ENCODE data around the gene CLEC16A.

CLEC16A gene

GRCh38 chr16:11051430-11051829 lies 107.1 kb downstream of the CLEC16A start:
- H3K27ac ChIP-seq (ENCODE audit: low read length) = peak overlapping the region; percentile 97
- TF ChIP-seq, protein P1, sequence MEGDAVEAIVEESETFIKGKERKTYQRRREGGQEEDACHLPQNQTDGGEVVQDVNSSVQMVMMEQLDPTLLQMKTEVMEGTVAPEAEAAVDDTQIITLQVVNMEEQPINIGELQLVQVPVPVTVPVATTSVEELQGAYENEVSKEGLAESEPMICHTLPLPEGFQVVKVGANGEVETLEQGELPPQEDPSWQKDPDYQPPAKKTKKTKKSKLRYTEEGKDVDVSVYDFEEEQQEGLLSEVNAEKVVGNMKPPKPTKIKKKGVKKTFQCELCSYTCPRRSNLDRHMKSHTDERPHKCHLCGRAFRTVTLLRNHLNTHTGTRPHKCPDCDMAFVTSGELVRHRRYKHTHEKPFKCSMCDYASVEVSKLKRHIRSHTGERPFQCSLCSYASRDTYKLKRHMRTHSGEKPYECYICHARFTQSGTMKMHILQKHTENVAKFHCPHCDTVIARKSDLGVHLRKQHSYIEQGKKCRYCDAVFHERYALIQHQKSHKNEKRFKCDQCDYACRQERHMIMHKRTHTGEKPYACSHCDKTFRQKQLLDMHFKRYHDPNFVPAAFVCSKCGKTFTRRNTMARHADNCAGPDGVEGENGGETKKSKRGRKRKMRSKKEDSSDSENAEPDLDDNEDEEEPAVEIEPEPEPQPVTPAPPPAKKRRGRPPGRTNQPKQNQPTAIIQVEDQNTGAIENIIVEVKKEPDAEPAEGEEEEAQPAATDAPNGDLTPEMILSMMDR (IDR thresholded peaks at IDR 0.05; ENCODE audit: borderline replicate concordance, extremely low read depth, low read length, poor library complexity, severe bottlenecking) = no peak
- no peak for TF ChIP-seq EZH2 (IDR thresholded peaks at IDR 0.05; ENCODE audit: borderline replicate concordance, low read depth, low read length, severe bottlenecking)
- DNase-seq (no peak), ATAC-seq (ENCODE audit: insufficient read depth, low read depth) (no peak)
- peak overlapping the region; percentile 53 for H3K9ac ChIP-seq (ENCODE audit: low read depth, low read length)
- no peaks in the 10 kb centered on the region for H4K20me1 ChIP-seq (ENCODE audit: insufficient read depth, low read length)
- H3K4me1 ChIP-seq (ENCODE audit: insufficient read depth, low read length) = peaks cover 98% of the 10 kb centered on the region
- H3K79me2 ChIP-seq (ENCODE audit: insufficient read depth, low read length) = no peaks in the 10 kb centered on the region
- peaks cover 31% of the 10 kb centered on the region for H3K36me3 ChIP-seq (ENCODE audit: insufficient read depth, low read length)
- peak overlapping the region in 1 of 2 experiments; percentile 27; a peak in 2 of 4 replicates for H3K4me3 ChIP-seq (ENCODE audit: low read depth in 1 of 2, low read length in 2 of 2)
- H3K4me2 ChIP-seq (ENCODE audit: insufficient read depth, low read length) = peak overlapping the region; percentile 59
- H2AFZ ChIP-seq (ENCODE audit: low read depth, low read length) = no peak overlapping the region
- no peaks in the 10 kb centered on the region for H3K27me3 ChIP-seq (ENCODE audit: insufficient read depth, low read length, poor library complexity)
- H3K9me3 ChIP-seq (ENCODE audit: insufficient read depth, low read length, severe bottlenecking) = no peaks in the 10 kb centered on the region

DNA sequence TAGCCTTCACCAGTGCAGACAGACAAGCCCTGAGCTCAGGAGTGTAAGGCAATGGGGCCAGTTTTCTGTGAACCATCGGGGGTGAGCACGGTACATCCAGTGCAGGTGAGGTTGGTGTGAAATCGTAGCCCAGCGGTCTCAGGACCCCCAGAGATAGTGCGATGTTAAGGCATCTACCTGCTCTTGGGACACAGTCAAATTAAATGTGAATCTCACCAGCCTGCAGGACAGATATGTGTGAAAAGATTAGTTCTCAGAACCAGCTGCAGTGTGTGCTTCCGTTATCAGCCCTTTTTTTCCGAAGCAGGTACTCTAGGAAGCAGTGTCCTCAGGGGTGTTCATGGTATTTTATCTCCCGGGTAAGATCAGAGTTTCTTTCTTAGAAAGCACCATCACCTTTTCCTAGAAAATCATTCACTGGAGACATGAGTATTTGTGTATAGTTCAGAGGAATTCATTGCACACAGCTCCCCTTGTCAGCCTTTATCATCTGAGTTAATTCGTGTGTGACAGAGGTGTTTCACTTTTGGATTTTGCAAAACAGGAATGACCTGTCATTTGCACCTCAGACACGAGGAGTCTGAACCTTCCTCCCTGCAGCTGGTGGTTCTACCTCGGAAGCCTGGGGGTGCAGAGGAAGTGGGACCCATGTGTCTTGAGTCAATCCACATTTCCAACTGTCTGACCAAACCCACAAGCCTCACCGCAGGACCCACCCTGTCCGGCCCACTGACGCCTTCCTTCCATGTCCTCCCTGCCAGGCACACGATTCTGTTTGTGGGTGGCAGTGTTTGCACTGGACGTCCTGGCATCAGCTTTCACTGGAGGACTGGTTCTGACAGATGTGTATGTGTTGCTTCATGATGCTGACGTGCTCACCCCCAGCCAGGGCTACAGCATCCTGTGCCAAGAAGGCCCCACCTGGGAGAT lies 107.8 kb downstream of the CLEC16A start:
- TF ChIP-seq, protein P1 (IDR thresholded peaks at IDR 0.05; ENCODE audit: borderline replicate concordance, extremely low read depth, low read length, poor library complexity, severe bottlenecking) = no peak
- Histone ChIP-seq H3K4me3 (ENCODE audit: low read depth in 1 of 2, low read length in 2 of 2) (peak overlapping the region in 1 of 2 experiments; percentile 27; a peak in 2 of 4 replicates), H4K20me1 (ENCODE audit: insufficient read depth, low read length) (no peaks in the 10 kb centered on the region), H3K9me3 (ENCODE audit: insufficient read depth, low read length, severe bottlenecking) (no peaks in the 10 kb centered on the region), H3K27me3 (ENCODE audit: insufficient read depth, low read length, poor library complexity) (no peaks in the 10 kb centered on the region), H3K79me2 (ENCODE audit: insufficient read depth, low read length) (no peaks in the 10 kb centered on the region), H3K9ac (ENCODE audit: low read depth, low read length) (peak overlapping the region; percentile 53), H3K27ac (ENCODE audit: low read length) (peak overlapping the region; percentile 97), H3K4me2 (ENCODE audit: insufficient read depth, low read length) (peak overlapping the region; percentile 59), H2AFZ (ENCODE audit: low read depth, low read length) (no peak overlapping the region), H3K4me1 (ENCODE audit: insufficient read depth, low read length) (peaks cover 98% of the 10 kb centered on the region), H3K36me3 (ENCODE audit: insufficient read depth, low read length) (peaks cover 32% of the 10 kb centered on the region)
- ATAC-seq (ENCODE audit: insufficient read depth, low read depth) (peak; percentile 73), DNase-seq (peak; percentile 91)

DNA sequence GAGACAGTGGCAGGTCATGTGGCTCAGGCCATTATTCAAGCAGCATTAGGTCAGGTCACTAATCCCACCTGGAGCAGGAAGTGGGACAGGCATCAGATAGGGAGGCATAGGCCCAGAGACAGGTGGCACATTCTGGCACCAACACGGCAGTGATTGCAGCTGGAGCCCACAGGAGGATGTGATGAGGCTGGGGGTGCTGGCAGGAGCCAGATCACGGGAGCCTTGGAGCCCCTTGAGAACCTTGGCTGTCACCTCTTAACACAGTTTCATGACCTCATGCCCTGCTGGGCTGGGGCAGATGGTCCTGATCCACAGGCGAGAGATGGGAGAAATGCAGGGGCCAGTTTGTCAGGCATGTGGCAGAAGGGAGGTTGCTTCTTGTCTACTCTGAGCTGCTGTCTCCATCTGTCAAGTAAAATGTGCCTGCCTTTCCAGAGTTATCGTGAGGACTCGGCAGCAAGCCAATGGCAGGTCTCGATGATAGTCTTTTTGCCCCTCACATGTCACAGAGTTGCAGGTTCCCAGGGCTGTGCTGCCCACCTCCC lies 109.6 kb downstream of the CLEC16A start:
- Histone ChIP-seq H3K9ac (ENCODE audit: low read depth, low read length) (peak overlapping the region; percentile 1; the same call in 1 of the 2 replicates), H4K20me1 (ENCODE audit: insufficient read depth, low read length) (no peaks in the 10 kb centered on the region), H3K79me2 (ENCODE audit: insufficient read depth, low read length) (no peaks in the 10 kb centered on the region), H3K9me3 (ENCODE audit: insufficient read depth, low read length, severe bottlenecking) (no peaks in the 10 kb centered on the region), H3K4me3 (ENCODE audit: low read depth in 1 of 2, low read length in 2 of 2) (no peak overlapping the region), H3K36me3 (ENCODE audit: insufficient read depth, low read length) (peaks cover 21% of the 10 kb centered on the region), H2AFZ (ENCODE audit: low read depth, low read length) (no peak overlapping the region), H3K4me1 (ENCODE audit: insufficient read depth, low read length) (peaks cover 83% of the 10 kb centered on the region), H3K4me2 (ENCODE audit: insufficient read depth, low read length) (no peak overlapping the region), H3K27ac (ENCODE audit: low read length) (peak overlapping the region; percentile 97), H3K27me3 (ENCODE audit: insufficient read depth, low read length, poor library complexity) (no peaks in the 10 kb centered on the region)
- TF ChIP-seq, protein P1 (IDR thresholded peaks at IDR 0.05; ENCODE audit: borderline replicate concordance, extremely low read depth, low read length, poor library complexity, severe bottlenecking) = no peak
- no peak for TF ChIP-seq EZH2 (IDR thresholded peaks at IDR 0.05; ENCODE audit: borderline replicate concordance, low read depth, low read length, severe bottlenecking)
- peak; percentile 69 for DNase-seq
- peak; percentile 13; the same call in 2 of the 3 replicates for ATAC-seq (ENCODE audit: insufficient read depth, low read depth)
